Smooth muscle cell of the umbilical artery (primary cell): ENCODE measurements around the gene ZNF384. TPM values are rescaled to one million over a fixed set of nuclear protein-coding genes. Genes with fewer than 3 reads are reported as not detected.

Experiments
- total RNA-seq: library from RNA; depleted of rRNA; stranded (reverse); fragments of >200 nt; gene quantifications from 2 replicates; pipeline ENCODE4 v1.2.3, GENCODE V29; 2014

The ZNF384 gene
- total RNA-seq = 11.0 and 20.2 TPM in 2 replicates

GRCh38 chr12:6688999-6689882, at the start of gene ZNF384:
Gene ZNF384 (minus strand): TSS chr12:6689375. CDS start chr12:6679520, 9,855 bp downstream.

DNA sequence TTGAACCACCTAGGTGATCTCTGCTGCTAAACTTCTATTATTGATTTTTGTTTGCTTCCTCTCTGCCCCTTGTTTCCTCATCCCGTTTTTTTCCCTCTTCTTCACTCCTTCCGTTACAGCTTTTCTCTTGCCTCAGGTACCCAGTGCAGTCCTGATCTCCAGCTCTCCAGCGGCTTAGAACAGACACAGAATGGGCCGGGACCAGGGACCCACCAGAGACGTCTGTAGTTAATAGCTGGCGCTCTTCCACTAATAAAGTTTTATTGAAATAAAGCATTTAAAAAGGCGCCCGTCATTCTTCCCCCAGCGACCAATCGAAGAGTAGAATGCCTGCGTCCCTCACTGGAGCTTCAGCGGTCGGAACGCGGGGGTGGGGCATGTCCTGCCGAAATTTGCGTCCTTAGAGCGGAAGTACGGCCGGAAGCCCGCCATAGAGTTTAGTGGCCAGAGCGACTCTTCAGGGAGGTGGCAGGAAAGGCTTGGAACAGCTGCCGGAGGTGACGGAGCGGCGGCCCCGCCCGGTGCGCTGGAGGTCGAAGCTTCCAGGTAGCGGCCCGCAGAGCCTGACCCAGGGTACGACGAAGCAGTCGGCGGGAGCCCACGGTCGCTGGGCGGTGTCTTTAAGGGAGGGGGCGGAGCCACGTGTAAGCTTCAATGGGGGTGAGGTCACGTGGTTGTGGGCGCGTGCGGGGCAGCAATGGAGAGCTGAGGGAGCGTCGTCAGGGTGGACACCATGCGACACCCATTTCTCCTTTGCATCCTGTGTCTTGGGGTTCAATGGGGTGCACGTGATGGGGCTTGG, 34.6 kb upstream of the ZNF384 start, which contains the start of gene COPS7A:
TSS of gene COPS7A (plus strand) at position 440 of the 802 bp plus-strand sequence. CDS start 611 bp downstream, outside the sequence.

GRCh38 chr12:6700646-6701051, 11.5 kb upstream of the ZNF384 start, which contains the start of gene PIANP:
Gene PIANP (minus strand): TSS chr12:6700815. CDS start chr12:6698061, 2,754 bp downstream.

DNA sequence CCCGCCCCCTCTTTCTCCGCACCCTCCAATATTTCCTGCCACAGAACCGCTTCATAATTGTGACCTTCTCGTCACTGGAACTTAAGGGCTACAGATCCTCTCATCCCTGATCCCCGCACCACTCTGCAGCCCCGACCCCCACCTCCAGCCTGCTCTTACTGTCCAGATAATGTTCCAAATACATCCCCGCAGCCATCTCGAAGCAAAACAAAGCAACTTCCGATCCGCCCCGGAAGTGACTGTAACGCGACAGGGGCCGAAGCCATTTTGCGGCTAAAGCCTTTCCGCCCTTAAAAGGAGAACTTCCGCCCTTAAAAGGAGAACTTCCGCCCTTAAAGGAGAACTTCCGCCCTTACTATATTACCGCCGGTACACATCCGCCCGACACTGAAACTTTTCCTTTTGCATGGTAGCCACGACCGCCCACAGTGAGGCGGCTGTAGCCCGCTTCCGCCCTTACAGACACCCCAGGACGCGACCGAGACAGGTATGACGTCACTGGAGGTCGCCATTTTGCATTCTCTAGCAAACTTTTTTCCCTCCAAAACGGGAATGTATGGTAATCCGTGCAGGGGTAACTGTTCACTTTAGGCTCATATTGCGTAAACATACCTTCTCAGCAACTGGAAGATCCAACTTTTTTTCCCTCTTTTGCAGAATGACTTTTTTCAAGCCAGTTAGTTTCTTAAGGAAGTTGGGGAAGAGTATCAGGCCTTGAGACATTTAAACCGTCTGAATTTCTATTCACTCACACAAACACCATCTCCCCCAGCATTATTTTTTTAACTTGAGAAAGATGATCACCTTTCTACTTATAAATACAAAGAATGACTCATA, 26.1 kb downstream of the ZNF384 start, which contains the start of gene ING4:
TSS of gene ING4 (minus strand) at position 214 of the 837 bp plus-strand sequence. CDS start at position 196, 18 bp downstream.

DNA sequence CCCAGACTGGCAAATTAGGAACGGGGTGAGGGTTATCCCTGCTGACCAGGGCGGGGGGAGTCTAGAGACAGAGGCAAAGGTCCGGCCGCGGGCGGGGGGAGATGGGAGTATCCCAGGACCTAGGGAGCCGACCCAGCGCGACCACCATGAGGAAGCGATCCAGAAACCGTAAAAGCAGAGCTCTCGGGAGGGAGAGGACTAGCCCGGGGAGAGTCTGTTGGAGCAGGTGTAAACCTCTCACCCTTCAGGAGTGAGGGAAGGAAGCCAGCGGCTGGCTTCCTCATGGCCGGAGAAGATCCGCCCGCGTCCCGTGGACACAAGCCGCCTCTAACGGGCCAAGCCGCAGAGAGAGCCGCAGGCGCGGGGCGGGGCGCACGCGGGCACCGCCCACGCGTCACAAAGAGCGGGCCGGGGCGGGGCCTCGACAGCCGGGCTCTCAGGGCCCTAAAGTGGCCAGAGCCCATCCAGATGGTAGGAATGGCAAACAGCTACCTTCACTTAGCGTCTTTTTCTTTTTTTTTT, 42.0 kb downstream of the ZNF384 start, which contains the start of gene ACRBP:
TSS of gene ACRBP (minus strand) at position 350 of the 522 bp plus-strand sequence. CDS start at position 284, 66 bp downstream.

DNA sequence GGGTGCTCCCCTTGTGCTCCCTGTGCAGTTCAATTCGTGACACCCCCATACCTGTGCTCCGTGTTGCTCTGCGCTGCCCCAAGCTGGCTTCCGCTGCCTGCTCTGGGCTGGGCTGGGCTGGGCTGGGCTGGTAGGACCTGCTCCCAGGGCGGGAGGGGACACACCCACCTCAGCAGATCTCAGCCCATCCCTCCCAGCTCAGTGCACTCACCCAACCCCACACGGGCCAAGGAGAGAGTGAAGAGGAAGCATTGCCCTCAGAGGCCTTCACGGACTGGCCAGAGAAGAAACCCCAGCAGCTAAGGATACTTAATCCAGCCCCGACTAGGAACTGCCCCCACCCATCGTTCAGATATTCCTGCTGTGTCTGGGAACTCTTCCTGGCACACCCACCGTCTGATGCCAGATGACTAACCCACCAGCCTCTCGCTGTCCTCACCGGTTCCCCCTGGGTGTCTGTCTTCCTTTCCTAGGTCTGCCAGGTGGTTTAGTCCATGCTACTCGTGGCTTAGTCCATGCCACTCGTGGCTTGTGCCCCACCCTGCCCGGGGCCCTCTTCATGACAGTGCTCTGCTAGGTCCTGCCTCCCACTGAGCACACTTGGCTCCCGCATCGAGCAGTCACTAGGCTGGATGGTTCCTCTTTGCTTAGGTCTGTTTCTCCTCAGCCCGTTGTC, 53.2 kb downstream of the ZNF384 start, which contains the start of gene LPAR5:
TSS of gene LPAR5 (minus strand) at position 104 of the 676 bp plus-strand sequence. CDS start 14,711 bp downstream, outside the sequence.

Other genes with a start within 250 kb of the ZNF384 start
- not detected in 2 replicates for gene CD27, start 244.4 kb downstream of the ZNF384 start, total RNA-seq
- 10.3 and 15.7 TPM in 2 replicates for gene TAPBPL, start 237.3 kb downstream of the ZNF384 start, total RNA-seq
- gene VAMP1, start 218.7 kb downstream of the ZNF384 start, total RNA-seq = 5.3 and 7.4 TPM in 2 replicates
- 91.5 and 97.4 TPM in 2 replicates for gene MRPL51, start 196.1 kb downstream of the ZNF384 start, total RNA-seq
- 34.4 and 64.1 TPM in 2 replicates for gene NCAPD2, start 195.3 kb downstream of the ZNF384 start, total RNA-seq
- 7,061 and 9,871 TPM in 2 replicates for gene GAPDH, start 154.9 kb downstream of the ZNF384 start, total RNA-seq
- 10.4 and 11.8 TPM in 2 replicates for gene IFFO1, start 133.3 kb downstream of the ZNF384 start, total RNA-seq
- gene NOP2, start 121.1 kb downstream of the ZNF384 start, total RNA-seq = 20.8 and 32.5 TPM in 2 replicates
- gene CHD4, start 82.0 kb downstream of the ZNF384 start, total RNA-seq = 195 and 243 TPM in 2 replicates
- gene LPAR5, start 53.4 kb downstream of the ZNF384 start, total RNA-seq = not detected in 2 replicates
- 0.46 TPM in 1 of 2 replicates, not detected in the other for gene ACRBP, start 41.9 kb downstream of the ZNF384 start, total RNA-seq
- gene ING4, start 26.3 kb downstream of the ZNF384 start, total RNA-seq = 26.4 and 36.8 TPM in 2 replicates
- gene PIANP, start 11.4 kb upstream of the ZNF384 start, total RNA-seq = 0.23 and 0.30 TPM in 2 replicates
- gene COPS7A, start 34.7 kb upstream of the ZNF384 start, total RNA-seq = 78.9 and 83.4 TPM in 2 replicates
- 184 and 213 TPM in 2 replicates for gene MLF2, start 63.8 kb upstream of the ZNF384 start, total RNA-seq
- 37.4 and 109 TPM in 2 replicates for gene PTMS, start 77.0 kb upstream of the ZNF384 start, total RNA-seq
- gene LAG3, start 83.1 kb upstream of the ZNF384 start, total RNA-seq = 0.05 TPM in 1 of 2 replicates, not detected in the other
- 1.0 and 1.5 TPM in 2 replicates for gene CD4, start 100.2 kb upstream of the ZNF384 start, total RNA-seq
- 2.1 and 2.6 TPM in 2 replicates for gene GPR162, start 132.4 kb upstream of the ZNF384 start, total RNA-seq
- 216 and 275 TPM in 2 replicates for gene P3H3, start 139.0 kb upstream of the ZNF384 start, total RNA-seq
- 3.6 and 4.7 TPM in 2 replicates for gene GNB3, start 151.6 kb upstream of the ZNF384 start, total RNA-seq
- 2.1 and 8.1 TPM in 2 replicates for gene CDCA3, start 161.9 kb upstream of the ZNF384 start, total RNA-seq
- gene USP5, start 162.8 kb upstream of the ZNF384 start, total RNA-seq = 87.9 and 120 TPM in 2 replicates
- 1,296 and 1,307 TPM in 2 replicates for gene TPI1, start 178.2 kb upstream of the ZNF384 start, total RNA-seq
- 2.6 and 5.0 TPM in 2 replicates for gene SPSB2, start 183.9 kb upstream of the ZNF384 start, total RNA-seq
- 8.8 and 14.6 TPM in 2 replicates for gene LRRC23, start 215.4 kb upstream of the ZNF384 start, total RNA-seq
- gene ENO2, start 225.2 kb upstream of the ZNF384 start, total RNA-seq = 78.1 and 80.9 TPM in 2 replicates
- gene ATN1, start 238.6 kb upstream of the ZNF384 start, total RNA-seq = 20.2 and 26.3 TPM in 2 replicates